Osteocyte (in vitro differentiated cells): Measurements from ENCODE around the gene DLG5. TPM values are rescaled to one million over a fixed set of nuclear protein-coding genes. Genes with fewer than 3 reads are reported as not detected.
A peak's percentile ranks its signal among the peaks of the same experiment; 100 is the strongest.

ENCODE experiments used
- DNase-seq: peaks from one replicate; pipeline ENCODE4 v3.0.0; 2021; ENCODE audit warnings: mixed read lengths; ENCODE audit not compliant: unreplicated experiment; ENCODE audit errors: extremely low spot score
- H3K27ac Mint-ChIP-seq: one replicate; pipeline ENCODE4 v1.8.0; 2021; ENCODE audit warnings: mild to moderate bottlenecking, mixed read lengths; ENCODE audit not compliant: unreplicated experiment
- H3K27me3 Mint-ChIP-seq: one replicate; pipeline ENCODE4 v1.8.0; 2021; ENCODE audit warnings: mixed read lengths; ENCODE audit not compliant: unreplicated experiment
- H3K36me3 Mint-ChIP-seq: one replicate; pipeline ENCODE4 v1.8.0; 2021; ENCODE audit warnings: mixed read lengths; ENCODE audit not compliant: unreplicated experiment
- H3K4me1 Mint-ChIP-seq: one replicate; pipeline ENCODE4 v1.8.0; 2021; ENCODE audit warnings: mixed read lengths; ENCODE audit not compliant: unreplicated experiment
- H3K4me3 Mint-ChIP-seq: one replicate; pipeline ENCODE4 v1.8.0; 2021; ENCODE audit warnings: mild to moderate bottlenecking, moderate library complexity, mixed read lengths; ENCODE audit not compliant: unreplicated experiment
- H3K9me3 Mint-ChIP-seq: one replicate; pipeline ENCODE4 v1.8.0; 2021; ENCODE audit warnings: mixed read lengths; ENCODE audit not compliant: unreplicated experiment
- total RNA-seq: library from RNA; stranded (reverse); gene quantifications from 2 replicates; pipeline ENCODE4 v1.2.1, GENCODE V29; 2021
- TF ChIP-seq, protein P1 (sequence below): fragments of 200-600 bp; sonication (generic); IDR thresholded peaks from 2 replicates; pipeline ENCODE4 v1.5.0; 2021; ENCODE audit warnings: antibody characterized with exemption, mild to moderate bottlenecking, moderate library complexity

The DLG5 gene
- total RNA-seq, 1 donor from 2014 or later, result 69.8 TPM

DNA sequence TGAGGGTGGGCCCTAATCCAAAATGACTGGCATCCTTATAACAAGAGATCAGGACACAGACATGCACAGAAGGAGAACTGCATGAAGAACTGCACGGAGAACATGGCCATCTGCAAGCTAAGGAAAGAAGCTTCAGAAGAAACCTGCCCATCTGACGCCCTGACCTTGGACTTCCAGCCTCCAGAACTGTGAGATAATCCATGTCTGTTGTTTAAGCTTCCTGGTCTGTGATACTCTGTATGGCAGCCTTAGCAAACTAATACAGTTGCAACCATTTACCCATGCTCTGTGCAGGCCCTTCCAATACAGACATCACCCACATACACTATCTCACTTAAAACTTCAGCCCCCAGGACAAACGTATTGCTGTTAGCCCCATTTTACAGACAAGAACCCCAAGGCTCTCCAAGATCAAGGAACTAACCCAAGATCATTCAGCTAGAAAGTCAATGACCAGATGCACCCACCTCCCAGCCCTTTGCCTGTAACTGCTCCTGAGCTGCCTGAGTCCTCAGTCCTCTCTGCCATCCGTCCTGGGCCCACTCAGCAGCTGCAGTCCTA lies 39.7 kb downstream of the DLG5 start:
- Mint-ChIP-seq H3K4me1 (peaks cover 36% of the 10 kb centered on the region), H3K4me3 (no peak overlapping the region), H3K27me3 (no peaks in the 10 kb centered on the region), H3K27ac (peak overlapping the region; percentile 83), H3K9me3 (no peaks in the 10 kb centered on the region), H3K36me3 (peaks cover 1% of the 10 kb centered on the region)
- no peak for DNase-seq
- TF ChIP-seq, protein P1, sequence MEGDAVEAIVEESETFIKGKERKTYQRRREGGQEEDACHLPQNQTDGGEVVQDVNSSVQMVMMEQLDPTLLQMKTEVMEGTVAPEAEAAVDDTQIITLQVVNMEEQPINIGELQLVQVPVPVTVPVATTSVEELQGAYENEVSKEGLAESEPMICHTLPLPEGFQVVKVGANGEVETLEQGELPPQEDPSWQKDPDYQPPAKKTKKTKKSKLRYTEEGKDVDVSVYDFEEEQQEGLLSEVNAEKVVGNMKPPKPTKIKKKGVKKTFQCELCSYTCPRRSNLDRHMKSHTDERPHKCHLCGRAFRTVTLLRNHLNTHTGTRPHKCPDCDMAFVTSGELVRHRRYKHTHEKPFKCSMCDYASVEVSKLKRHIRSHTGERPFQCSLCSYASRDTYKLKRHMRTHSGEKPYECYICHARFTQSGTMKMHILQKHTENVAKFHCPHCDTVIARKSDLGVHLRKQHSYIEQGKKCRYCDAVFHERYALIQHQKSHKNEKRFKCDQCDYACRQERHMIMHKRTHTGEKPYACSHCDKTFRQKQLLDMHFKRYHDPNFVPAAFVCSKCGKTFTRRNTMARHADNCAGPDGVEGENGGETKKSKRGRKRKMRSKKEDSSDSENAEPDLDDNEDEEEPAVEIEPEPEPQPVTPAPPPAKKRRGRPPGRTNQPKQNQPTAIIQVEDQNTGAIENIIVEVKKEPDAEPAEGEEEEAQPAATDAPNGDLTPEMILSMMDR, result no peak

DNA sequence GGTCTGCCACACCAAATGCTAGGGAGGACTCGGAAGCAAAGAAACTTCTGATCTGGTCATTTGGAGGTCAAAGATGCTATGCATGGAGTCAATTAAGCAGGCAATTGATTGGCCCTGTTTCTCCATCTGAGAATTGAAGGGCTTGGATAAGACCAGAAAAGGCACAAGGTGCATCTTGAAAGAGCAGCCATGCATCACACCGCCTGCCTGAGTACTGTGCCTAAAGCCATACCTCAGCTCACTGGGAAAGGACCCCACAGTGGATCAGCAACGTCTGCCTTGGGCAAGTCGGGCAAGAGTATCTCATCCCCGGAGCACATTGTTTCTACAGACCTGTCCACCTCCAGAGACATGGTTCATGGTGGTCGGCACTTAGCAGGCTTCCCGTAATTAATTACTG lies 42.4 kb downstream of the DLG5 start:
- Mint-ChIP-seq H3K27ac (no peak overlapping the region), H3K9me3 (no peaks in the 10 kb centered on the region), H3K27me3 (no peaks in the 10 kb centered on the region), H3K36me3 (peaks cover 1% of the 10 kb centered on the region), H3K4me1 (peaks cover 38% of the 10 kb centered on the region), H3K4me3 (no peak overlapping the region)
- no peak for DNase-seq
- TF ChIP-seq, protein P1, result no peak

DNA sequence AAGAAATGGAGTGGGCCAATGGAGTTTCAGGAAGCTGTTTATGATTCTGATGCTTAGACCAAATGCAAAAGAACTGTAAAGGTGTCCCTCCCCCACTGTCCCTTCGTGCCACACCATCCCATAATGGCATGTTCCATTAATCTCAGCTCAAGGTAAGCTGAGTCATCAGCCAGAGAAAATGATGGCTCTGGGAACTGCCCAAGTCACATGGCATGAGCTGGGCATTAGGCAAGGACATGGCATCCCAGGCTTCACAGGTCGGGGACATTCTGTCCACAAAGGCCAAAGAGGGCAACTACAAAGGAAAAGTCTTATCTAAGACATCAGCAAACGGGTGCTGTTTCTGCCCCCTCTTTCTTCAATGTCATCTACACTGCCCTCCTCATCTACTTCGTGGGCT lies 44.9 kb downstream of the DLG5 start:
- no peak for DNase-seq
- no peaks in the 10 kb centered on the region for H3K9me3 Mint-ChIP-seq
- H3K4me1 Mint-ChIP-seq, result peaks cover 39% of the 10 kb centered on the region
- H3K27ac Mint-ChIP-seq, result no peak overlapping the region
- TF ChIP-seq, protein P1, result no peak
- H3K4me3 Mint-ChIP-seq, result no peak overlapping the region
- H3K27me3 Mint-ChIP-seq, result no peaks in the 10 kb centered on the region
- peaks cover 3% of the 10 kb centered on the region for H3K36me3 Mint-ChIP-seq

DNA sequence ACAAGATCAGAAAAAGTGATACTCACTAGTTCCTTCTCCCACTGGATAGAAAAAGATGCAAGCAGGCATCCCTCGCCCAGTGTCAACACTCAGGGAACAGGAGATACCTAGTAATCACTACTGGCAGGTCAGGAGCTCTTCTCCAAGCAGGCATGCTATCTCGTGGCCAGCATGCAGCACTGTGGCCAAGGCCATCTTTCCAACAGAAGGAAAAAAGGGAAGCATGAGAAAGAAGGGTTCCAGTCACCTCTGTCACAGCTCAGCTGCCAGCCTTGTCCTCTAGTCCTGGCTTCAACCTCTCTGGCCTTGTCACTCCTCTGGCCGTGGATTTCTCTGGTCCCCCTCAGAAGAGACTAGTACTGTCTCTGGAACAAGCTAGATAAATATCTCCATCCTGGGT lies 45.3 kb downstream of the DLG5 start:
- Mint-ChIP-seq H3K4me1 (peaks cover 36% of the 10 kb centered on the region), H3K27me3 (no peaks in the 10 kb centered on the region), H3K27ac (no peak overlapping the region), H3K36me3 (peaks cover 3% of the 10 kb centered on the region), H3K9me3 (no peaks in the 10 kb centered on the region), H3K4me3 (no peak overlapping the region)
- TF ChIP-seq, protein P1, result no peak
- no peak for DNase-seq

DNA sequence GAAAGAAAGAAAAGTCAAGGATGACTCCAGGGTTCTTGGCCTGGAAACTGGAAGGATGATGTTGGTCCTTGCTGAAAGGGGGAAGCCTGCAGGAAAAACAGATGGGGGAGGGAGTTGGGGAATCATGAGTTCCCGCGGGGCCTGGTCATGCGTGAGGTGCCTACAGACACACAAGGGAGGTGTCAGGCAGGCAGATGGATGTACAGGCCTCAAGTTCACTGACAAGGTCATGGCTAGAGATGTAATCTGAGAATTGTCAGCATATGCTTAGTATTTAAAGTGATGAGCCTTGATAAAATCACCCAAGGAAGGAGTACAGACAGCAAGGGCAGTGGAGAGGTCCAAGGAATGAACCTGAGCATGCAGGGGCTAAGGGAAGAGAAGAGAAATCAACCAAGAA lies 46.8 kb downstream of the DLG5 start:
- H3K4me3 Mint-ChIP-seq, result no peak overlapping the region
- H3K9me3 Mint-ChIP-seq, result no peaks in the 10 kb centered on the region
- peak overlapping the region; percentile 1 for H3K27ac Mint-ChIP-seq
- no peak for DNase-seq
- H3K36me3 Mint-ChIP-seq, result peaks cover 3% of the 10 kb centered on the region
- TF ChIP-seq, protein P1, result no peak
- H3K27me3 Mint-ChIP-seq, result no peaks in the 10 kb centered on the region
- peaks cover 39% of the 10 kb centered on the region for H3K4me1 Mint-ChIP-seq
